GM10266 (cell line): Measurements from ENCODE around the gene EPHA1.

Experiments
- DNase-seq: peaks from one replicate; pipeline ENCODE4 v3.0.0; 2012; ENCODE audit errors: extremely low spot score
- CTCF ChIP-seq: IDR thresholded peaks from 2 replicates; pipeline ENCODE4 v1.5.1; 2012; ENCODE audit warnings: mild to moderate bottlenecking, low read depth; ENCODE audit not compliant: control insufficient read depth, insufficient read depth; ENCODE audit errors: missing control alignments

Gene EPHA1

GRCh38 chr7:143374561-143374960 is 34.1 kb downstream of the EPHA1 start:
- no peak for DNase-seq
- TF ChIP-seq CTCF = no peak

GRCh38 chr7:143373255-143373794 is 35.3 kb downstream of the EPHA1 start:
- peak; percentile 5 for TF ChIP-seq CTCF
- DNase-seq = no peak

GRCh38 chr7:143372070-143372469 is 36.6 kb downstream of the EPHA1 start:
- TF ChIP-seq CTCF = no peak
- DNase-seq = no peak

- no peak for DNase-seq
- TF ChIP-seq CTCF = no peak
These were observed 38.7 kb downstream of the EPHA1 start for GRCh38 chr7:143369678-143370651.

- no peak for DNase-seq
These were observed 40.3 kb downstream of the EPHA1 start for GRCh38 chr7:143368387-143368786.

GRCh38 chr7:143367972-143368371 is 40.7 kb downstream of the EPHA1 start:
- DNase-seq = no peak
- no peak for TF ChIP-seq CTCF

More at GRCh38 chr7:143368387-143368786, 40.3 kb downstream of the EPHA1 start:
- no peak for TF ChIP-seq CTCF
